PC-9 (cell line): ENCODE measurements around the gene HMGXB4. TPM values are rescaled to one million over a fixed set of nuclear protein-coding genes. Genes with fewer than 3 reads are reported as not detected.
A peak's percentile ranks its signal among the peaks of the same experiment; 100 is the strongest.

Source experiments
- BruUV-seq: library from RNA; stranded (reverse); fragments of 400-500 nt; replicated peaks from 2 replicates; lab custom pipeline; 2021; lab: Mats Ljungman, UMichigan
- CTCF ChIA-PET: fragments of 300-600 bp; sonication (Branson Sonifier 250); formaldehyde crosslinking; loops from one replicate; lab custom pipeline; 2022; ENCODE audit warnings: antibody characterized with exemption; lab: Charles Lee
- POLR2A ChIA-PET: fragments of 300-600 bp; sonication (Branson Sonifier 250); formaldehyde crosslinking; loops from one replicate; lab custom pipeline; 2022; ENCODE audit warnings: antibody characterized with exemption; ENCODE audit not compliant: unreplicated experiment; lab: Charles Lee
- DNase-seq, 2 experiments: peaks; one replicate each; pipeline versions ENCODE4 v3.0.0 to v3.0.0-alpha.2; 2015 to 2022; ENCODE audit warnings: mixed read lengths in 1 of 2
- H2AFZ ChIP-seq: fragments of 200-600 bp; sonication (generic); 2 replicates; pipeline ENCODE4 v1.8.1; 2017; ENCODE audit warnings: antibody characterized with exemption
- H3F3A ChIP-seq: fragments of 200-600 bp; sonication (generic); 2 replicates; pipeline ENCODE4 v1.8.1; 2017; ENCODE audit warnings: antibody characterized with exemption, mild to moderate bottlenecking, low read depth; ENCODE audit not compliant: insufficient read depth
- H3K27ac ChIP-seq: fragments of 200-600 bp; sonication (generic); 2 replicates; pipeline ENCODE4 v1.6.1; 2016; ENCODE audit warnings: mixed run types
- H3K27me3 ChIP-seq: fragments of 200-600 bp; sonication (generic); 2 replicates; pipeline ENCODE4 v1.6.1; 2016; ENCODE audit warnings: low read depth, mixed run types; ENCODE audit not compliant: insufficient read depth
- H3K36me3 ChIP-seq: fragments of 200-600 bp; sonication (generic); 2 replicates; pipeline ENCODE4 v1.6.1; 2016; ENCODE audit warnings: low read depth, mixed run types
- H3K4me1 ChIP-seq: fragments of 200-600 bp; sonication (generic); replicated peaks from 2 replicates; pipeline ENCODE4 v1.6.1; 2016; ENCODE audit warnings: mixed run types; ENCODE audit not compliant: insufficient read depth
- H3K4me2 ChIP-seq: fragments of 200-600 bp; sonication (generic); 2 replicates; pipeline ENCODE4 v1.6.1; 2017; ENCODE audit warnings: mixed run types
- H3K4me3 ChIP-seq: fragments of 200-600 bp; sonication (generic); 2 replicates; pipeline ENCODE4 v1.6.1; 2016; ENCODE audit warnings: mixed run types
- H3K79me2 ChIP-seq: fragments of 200-600 bp; sonication (generic); 2 replicates; pipeline ENCODE4 v1.6.1; 2017; ENCODE audit warnings: low read depth, mixed run types
- H3K9me2 ChIP-seq: fragments of 200-600 bp; sonication (generic); 2 replicates; pipeline ENCODE4 v1.8.1; 2017; ENCODE audit warnings: mild to moderate bottlenecking; ENCODE audit not compliant: insufficient read depth
- H3K9me3 ChIP-seq: fragments of 200-600 bp; sonication (generic); 2 replicates; pipeline ENCODE4 v1.8.1; 2016; ENCODE audit warnings: low read depth; ENCODE audit not compliant: insufficient read depth
- H4K20me1 ChIP-seq: fragments of 200-600 bp; sonication (generic); 2 replicates; pipeline ENCODE4 v1.8.1; 2017; ENCODE audit not compliant: insufficient read depth
- CTCF ChIP-seq: fragments of 200-600 bp; sonication (generic); conservative IDR thresholded peaks from 2 replicates; pipeline ENCODE4 v1.6.1; 2017; ENCODE audit warnings: mixed run types, antibody characterized with exemption, mild to moderate bottlenecking, moderate library complexity
- EZH2 ChIP-seq: fragments of 200-600 bp; sonication (generic); IDR thresholded peaks from 2 replicates; pipeline ENCODE4 v1.8.0; 2017; ENCODE audit warnings: antibody characterized with exemption, low read depth
- intact Hi-C: fragments of 100-400 bp; cut with micrococcal nuclease; formaldehyde crosslinking; loops from one replicate; pipeline ENCODE4 v1.10.0; 2022; ENCODE audit not compliant: unreplicated experiment
- total RNA-seq: library from RNA; stranded (reverse); gene quantifications from 2 replicates; pipeline ENCODE4 v1.2.3, GENCODE V29; 2021

The HMGXB4 gene
- total RNA-seq, 1 experiment from 2014 or later, result 29.2 TPM

- Histone ChIP-seq H3K27me3 (no peaks in the 10 kb centered on the region), H3F3A (peaks cover 41% of the 10 kb centered on the region), H3K79me2 (peaks cover 3% of the 10 kb centered on the region; the same call in 1 of the 2 replicates), H3K27ac (no peak overlapping the region), H3K4me3 (no peak overlapping the region), H3K9me3 (no peaks in the 10 kb centered on the region), H4K20me1 (no peaks in the 10 kb centered on the region), H3K9me2 (no peaks in the 10 kb centered on the region), H3K4me1 (peaks cover 12% of the 10 kb centered on the region), H3K4me2 (no peak overlapping the region), H3K36me3 (peaks cover 22% of the 10 kb centered on the region), H2AFZ (no peak overlapping the region)
- CTCF ChIA-PET, result no interaction called here
- intact Hi-C loops, result no loop called here
- POLR2A ChIA-PET, result interaction anchor here (0.6 kb wide), 1 partner anchor 990 kb away, joined by 7 read pairs; no protein-coding TSS in a partner anchor
- no peak for TF ChIP-seq CTCF
- no peak for TF ChIP-seq EZH2
- no peak for DNase-seq
- no TSS peak for BruUV-seq
These were observed 38.8 kb downstream of the HMGXB4 start for GRCh38 chr22:35296051-35296450.

GRCh38 chr22:35299217-35299672, 42.0 kb downstream of the HMGXB4 start:
- BruUV-seq, result TSS peak; percentile 22
- intact Hi-C loops, result no loop called here
- H3K9me2 ChIP-seq, result no peaks in the 10 kb centered on the region
- peaks cover 65% of the 10 kb centered on the region for H3F3A ChIP-seq
- H3K27ac ChIP-seq, result peak overlapping the region; percentile 91
- H2AFZ ChIP-seq, result peak overlapping the region; percentile 80; the same call in 1 of the 2 replicates
- no peak for TF ChIP-seq CTCF
- TF ChIP-seq EZH2, result no peak
- DNase-seq, result no peak
- peak overlapping the region; percentile 75 for H3K4me3 ChIP-seq
- peaks cover 30% of the 10 kb centered on the region for H3K4me1 ChIP-seq
- H3K4me2 ChIP-seq, result peak overlapping the region; percentile 88
- H3K36me3 ChIP-seq, result peaks cover 13% of the 10 kb centered on the region; the same call in 1 of the 2 replicates
- H3K27me3 ChIP-seq, result no peaks in the 10 kb centered on the region
- ChIA-PET CTCF (interaction anchor here (0.6 kb wide), 2 partner anchors 52 to 802 kb away, joined by 3 to 4 read pairs; no protein-coding TSS in a partner anchor), POLR2A (interaction anchor here (0.7 to 1.3 kb wide), 4 partner anchors 11 to 730 kb away, joined by 4 to 18 read pairs (median 12); partner anchors contain the start of gene RBFOX2)
- peaks cover 24% of the 10 kb centered on the region for H3K79me2 ChIP-seq
- no peaks in the 10 kb centered on the region for H4K20me1 ChIP-seq
- H3K9me3 ChIP-seq, result no peaks in the 10 kb centered on the region

GRCh38 chr22:35299673-35300499, 42.6 kb downstream of the HMGXB4 start, which contains the start of gene TOM1:
Gene TOM1 (plus strand): TSS chr22:35299894. CDS start chr22:35299929, 35 bp downstream.
- Histone ChIP-seq H4K20me1 (no peaks in the 10 kb centered on the region), H3K9me2 (no peaks in the 10 kb centered on the region), H3F3A (peaks cover 65% of the 10 kb centered on the region), H3K36me3 (0 out of 2 replicates have a peak, but pooled peaks cover 12% of the 10 kb centered on the region), H3K9me3 (no peaks in the 10 kb centered on the region), H3K4me3 (peak within 1 kb of the TSS; percentile 75), H3K79me2 (peaks cover 30% of the 10 kb centered on the region), H3K27me3 (no peaks in the 10 kb centered on the region), H3K4me2 (peak within 1 kb of the TSS; percentile 88), H2AFZ (peak within 1 kb of the TSS; percentile 80), H3K4me1 (peaks cover 30% of the 10 kb centered on the region), H3K27ac (peak within 1 kb of the TSS; percentile 91)
- POLR2A ChIA-PET, result interaction anchor here (0.6 to 1.3 kb wide), 5 partner anchors 11 to 729 kb away, joined by 4 to 18 read pairs (median 8); partner anchors contain the start of gene RBFOX2
- CTCF ChIA-PET, result interaction anchor here (0.6 to 0.7 kb wide), 3 partner anchors 38 to 801 kb away, joined by 3 to 4 read pairs (median 3); no protein-coding TSS in a partner anchor
- DNase-seq, result peak; percentile 96
- BruUV-seq, result no TSS peak
- intact Hi-C loops, result loop anchor here (10.0 kb wide), 1 partner anchor 75 kb away; no protein-coding TSS in a partner anchor
- TF ChIP-seq EZH2, result no peak
- no peak for TF ChIP-seq CTCF
